ENCODE measurements around the gene HOXA1.

The HOXA1 gene

DNA sequence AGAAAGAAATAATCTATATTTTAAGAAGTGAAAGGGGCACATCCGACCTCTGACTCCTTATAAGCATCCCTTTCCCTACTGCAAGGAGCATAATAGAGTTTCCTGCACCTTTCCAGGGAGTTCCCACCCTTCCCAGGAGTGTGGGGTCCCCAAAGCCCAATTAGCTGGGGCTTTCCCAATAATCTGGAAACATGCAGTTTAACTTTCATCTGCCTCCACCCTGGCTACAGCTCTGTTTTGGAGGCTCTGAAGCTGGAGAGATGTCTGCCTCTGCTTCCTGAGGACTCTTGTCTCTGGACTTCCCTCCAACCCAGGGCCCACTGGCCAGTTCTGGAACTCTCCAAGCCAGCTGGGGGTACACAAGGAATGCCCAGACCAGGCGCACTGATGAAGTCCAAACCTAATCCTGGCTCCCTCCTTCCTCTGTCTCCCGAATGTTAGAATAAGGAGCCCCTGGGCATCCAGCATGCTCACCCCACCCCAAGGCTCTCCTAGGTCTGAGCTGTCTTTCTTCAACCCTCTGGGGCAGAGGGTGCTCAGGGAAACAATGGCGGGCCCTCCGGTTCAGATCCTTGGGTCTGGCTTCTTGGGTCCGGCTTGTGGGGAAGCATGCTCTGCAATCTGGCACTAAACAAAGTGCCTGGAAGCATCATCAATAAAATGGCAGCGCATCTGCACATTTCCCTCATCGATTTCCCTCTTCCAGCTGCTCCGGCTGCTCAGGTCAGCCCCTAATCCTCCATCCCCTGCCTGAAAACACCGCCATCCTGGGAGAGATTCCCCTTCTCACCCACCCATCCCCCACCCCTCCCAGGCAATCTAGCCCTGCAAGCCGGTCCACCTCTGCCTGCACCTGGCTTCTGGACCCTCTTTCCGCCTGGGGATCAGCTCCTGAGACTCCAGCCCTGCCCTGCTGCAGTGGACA lies 21.4 kb upstream of the HOXA1 start:
- DNase-seq (ENCODE audit: low read depth in 2 of 3, low spot score in 2 of 3): no peak

- DNase-seq (ENCODE audit: low read depth in 2 of 3, low spot score in 2 of 3): no peak
These were observed 20.5 kb upstream of the HOXA1 start for GRCh38 chr7:27116031-27116961.

- no peak for DNase-seq (ENCODE audit: low read depth in 2 of 3, low spot score in 2 of 3)
These were observed 19.6 kb upstream of the HOXA1 start for GRCh38 chr7:27115221-27116026.

DNA sequence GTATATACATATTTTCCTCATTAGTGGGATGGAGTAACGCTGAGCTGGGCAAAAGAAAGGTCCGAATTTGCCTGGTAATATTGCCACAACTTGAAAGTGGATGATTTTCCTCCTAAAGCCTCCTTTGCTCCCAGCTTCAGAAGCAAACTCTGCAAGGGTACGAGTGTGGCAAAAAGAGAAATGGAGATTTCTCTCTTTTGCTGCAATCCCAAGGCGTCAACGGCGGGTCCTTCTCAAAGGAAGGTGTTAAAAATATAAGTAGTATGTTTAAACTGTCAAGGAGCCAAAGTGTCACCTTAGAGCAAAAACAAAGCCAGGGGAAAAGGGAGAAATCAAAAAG lies 19.1 kb upstream of the HOXA1 start:
- no peak for DNase-seq (ENCODE audit: low read depth in 2 of 3, low spot score in 2 of 3)

GRCh38 chr7:27113991-27114769 lies 18.4 kb upstream of the HOXA1 start:
- no peak for DNase-seq (ENCODE audit: low read depth in 2 of 3, low spot score in 2 of 3)

DNA sequence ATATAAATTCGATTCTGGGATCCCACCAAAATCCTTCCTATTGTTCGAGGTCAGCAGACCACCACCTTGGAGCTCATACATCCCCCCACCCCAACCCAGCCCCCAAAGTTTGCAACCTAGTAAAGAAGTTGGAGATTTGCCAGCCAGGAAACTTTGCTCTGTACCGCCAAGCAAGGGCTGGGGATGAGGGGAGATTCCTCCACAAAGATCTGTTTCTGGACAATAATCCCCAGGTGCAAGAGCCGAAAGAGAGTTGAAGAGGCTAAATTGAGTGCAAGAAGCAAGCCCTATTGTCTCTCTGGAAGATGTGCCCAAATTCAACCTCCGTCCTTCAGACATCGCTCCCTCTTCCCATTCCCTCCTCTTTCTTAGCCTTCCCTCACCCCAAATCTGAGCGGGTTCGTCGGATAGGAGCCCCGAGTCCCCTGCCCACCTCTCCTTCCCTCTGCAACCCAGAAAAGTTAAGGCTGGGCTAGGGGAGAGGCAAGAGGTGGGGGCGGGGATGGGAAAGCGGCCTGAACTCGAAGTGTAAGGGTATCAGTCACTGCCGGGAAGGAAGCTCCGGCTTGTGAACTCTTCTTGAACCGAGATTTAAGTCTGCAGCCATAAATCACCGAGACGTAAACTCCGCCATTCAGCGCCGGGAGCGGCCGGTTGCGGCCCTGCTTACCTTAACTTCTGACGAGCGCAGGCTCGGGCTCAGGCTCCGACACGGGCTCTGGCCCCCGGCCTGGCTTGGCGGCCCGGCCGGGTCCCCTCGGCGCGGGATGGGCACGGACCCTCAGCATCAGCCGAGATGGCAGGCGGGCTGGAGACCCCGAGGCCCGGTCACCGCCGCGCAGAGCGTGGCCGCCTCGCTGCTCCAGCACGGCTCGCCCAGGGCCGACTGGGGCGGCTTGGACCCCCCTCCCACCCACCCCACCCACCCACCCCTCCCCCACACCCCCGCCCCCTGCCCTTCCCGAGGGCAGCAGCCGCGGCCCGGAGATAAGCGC lies 17.5 kb upstream of the HOXA1 start:
- DNase-seq (ENCODE audit: low read depth in 2 of 3, low spot score in 2 of 3): no peak

DNA sequence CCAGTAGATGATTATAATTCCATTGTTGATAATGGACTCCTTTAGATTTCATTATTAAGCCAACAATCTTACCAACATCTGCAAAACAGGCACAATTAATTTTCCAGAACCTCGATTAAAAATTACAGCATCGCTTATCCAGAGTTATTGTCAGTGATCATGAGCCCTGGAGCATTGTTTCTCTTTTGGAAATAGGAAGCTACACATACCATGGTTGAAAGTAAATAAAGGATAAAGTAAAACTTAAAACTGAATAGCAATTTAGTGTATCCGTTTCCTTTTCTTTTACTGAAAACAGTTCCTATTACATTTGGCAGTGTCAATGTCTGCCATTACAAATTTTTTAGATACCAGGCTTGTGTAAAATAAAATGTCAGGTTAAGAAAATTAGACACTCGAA lies 16.6 kb upstream of the HOXA1 start:
- DNase-seq (ENCODE audit: low read depth in 2 of 3, low spot score in 2 of 3): no peak

GRCh38 chr7:27111751-27112277 lies 16.0 kb upstream of the HOXA1 start:
- no peak for DNase-seq (ENCODE audit: low read depth in 2 of 3, low spot score in 2 of 3)

DNA sequence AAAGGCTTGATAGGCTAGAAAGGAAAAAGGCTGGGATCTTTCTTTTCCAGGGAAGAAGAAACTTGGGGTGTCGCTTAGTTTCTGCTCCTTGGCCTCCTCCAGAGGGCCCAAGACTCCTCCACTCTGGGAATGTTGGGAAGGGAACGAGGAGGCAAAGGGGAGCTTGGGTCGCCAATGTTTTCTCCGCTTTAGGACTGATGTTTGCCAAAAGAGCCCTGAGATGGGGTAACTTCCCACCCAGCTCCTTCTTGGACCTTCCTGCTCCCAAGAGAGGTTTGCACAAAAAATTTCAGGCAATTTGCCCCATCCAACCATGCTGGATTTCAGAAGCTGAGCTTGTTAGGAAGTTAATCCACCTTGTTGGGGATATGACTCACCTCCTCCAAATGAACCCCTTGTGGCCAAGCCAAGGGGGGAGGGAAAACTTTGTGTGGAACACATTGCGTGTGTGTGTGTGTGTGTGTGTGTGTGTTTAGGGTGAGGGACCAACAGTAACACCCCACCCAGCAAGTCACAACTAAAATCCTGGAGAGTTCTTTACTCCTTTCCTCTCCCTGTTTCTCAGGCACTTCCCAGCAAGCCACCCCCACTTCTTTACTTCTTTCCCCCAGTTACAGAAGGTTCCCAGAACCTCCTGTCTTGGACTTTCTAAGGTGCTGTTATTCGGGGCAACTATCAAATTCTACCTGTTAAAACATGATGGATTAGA lies 15.4 kb upstream of the HOXA1 start:
- DNase-seq (ENCODE audit: low read depth in 2 of 3, low spot score in 2 of 3): no peak

DNA sequence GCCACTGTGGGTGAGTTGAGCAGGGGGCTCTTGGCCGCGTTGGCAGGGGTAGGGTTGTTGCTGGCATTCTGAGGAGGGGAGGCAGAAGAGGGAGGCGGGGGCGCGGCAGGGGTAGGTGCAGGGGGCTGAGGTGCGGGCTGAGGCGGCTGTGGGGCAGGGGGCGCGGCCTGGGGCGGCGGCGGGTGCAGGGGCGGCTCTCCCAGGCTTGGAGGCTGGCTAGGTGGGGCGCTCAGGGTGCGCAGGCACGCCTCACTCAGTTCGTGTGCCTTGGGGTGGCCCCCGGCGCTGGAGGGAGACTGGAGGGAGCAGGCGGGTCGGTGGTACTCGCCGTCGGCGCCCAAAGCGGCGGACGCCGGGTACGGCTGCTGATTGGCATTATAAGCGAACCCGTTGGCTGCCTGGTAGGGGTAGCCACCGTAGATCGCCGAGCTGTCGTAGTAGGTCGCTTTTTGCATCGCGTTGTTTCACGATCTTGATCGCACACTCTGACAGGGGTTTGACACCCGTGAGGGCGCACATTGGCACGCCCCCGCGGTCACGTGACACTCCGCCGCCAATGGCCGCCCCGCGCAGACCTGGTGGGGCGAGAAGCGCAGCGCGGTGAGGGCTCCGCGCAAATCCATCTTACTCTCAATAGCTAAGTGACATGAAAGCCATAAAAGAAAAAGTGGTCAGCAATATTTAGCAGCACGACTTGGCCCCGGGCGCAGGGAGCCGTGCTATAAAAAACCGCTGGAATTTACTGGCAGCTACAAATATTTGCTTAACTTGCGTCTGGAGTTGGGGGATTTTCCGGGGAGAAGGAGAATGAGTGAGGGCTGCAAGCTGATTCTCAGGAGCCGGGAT lies 14.6 kb upstream of the HOXA1 start:
- no peak for DNase-seq (ENCODE audit: low read depth in 2 of 3, low spot score in 2 of 3)

DNA sequence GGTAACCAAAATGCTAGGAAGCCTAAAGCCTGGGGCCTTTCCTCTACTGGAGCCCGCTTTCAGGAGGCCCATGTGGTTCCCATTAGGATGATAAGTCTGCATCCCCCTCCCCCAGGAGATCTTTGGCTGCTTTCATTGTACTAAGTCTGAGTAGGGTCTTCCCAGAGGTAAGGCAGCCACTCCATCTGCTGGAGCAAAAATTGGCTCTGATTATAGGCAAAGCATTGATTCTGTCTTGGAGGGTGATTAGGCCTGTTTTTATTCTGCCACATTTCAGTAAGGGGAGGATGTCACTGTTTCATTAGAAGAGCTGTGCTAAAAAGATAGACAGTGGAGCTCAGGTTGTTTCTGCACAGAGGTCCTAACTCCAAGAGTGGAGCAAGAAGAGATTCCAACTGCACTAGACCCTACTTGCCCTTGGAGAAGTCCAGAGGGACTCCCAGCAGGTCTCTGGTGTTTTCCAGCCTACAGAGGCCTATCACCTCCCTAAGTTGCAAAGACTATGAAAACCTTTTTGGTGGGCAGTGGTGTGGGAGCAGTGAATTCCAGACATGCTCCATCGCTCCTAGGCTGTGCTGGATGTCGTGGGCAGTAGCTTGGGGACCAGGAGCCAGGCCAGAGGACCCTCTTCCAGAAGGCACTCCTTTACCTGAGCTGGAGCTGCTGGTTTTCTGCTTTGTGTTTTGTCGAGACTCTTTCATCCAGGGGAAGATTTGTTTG lies 13.8 kb upstream of the HOXA1 start:
- DNase-seq (ENCODE audit: low read depth in 2 of 3, low spot score in 2 of 3): no peak

DNA sequence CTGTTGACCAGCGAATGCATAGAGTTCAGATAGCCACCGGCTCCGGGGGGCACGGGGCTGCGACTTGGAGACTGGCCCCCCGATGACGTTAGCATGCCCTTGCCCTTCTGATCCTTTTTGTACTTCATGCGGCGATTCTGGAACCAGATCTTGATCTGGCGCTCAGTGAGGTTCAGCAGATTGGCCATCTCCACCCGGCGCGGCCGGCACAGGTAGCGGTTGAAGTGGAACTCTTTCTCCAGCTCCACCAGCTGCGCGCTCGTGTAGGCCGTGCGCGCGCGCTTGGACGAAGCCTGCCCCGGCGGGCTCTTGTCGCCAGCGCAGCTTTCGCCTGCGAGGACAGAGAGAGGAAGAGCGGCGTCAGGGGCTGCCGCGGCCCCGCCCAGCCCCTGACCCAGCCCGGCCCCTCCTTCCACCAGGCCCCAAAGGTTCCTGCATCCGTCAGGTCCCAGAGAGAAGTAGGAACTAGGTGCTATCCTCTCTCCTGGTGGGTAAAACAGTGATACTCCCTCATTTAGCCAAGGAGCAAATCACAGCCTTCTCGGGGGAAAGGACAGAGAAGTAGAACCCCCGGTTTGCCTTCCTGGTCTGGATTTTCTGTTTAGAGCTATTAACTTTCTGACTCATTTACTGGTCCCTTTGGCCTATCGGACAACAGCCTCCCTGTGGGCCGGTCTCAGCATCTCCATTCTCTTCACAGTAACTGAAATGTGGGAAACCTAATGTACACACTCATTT lies 12.8 kb upstream of the HOXA1 start:
- no peak for DNase-seq (ENCODE audit: low read depth in 2 of 3, low spot score in 2 of 3)

GRCh38 chr7:27107391-27108381 lies 11.9 kb upstream of the HOXA1 start:
- no peak for DNase-seq (ENCODE audit: low read depth in 2 of 3, low spot score in 2 of 3)

- DNase-seq (ENCODE audit: low read depth in 2 of 3, low spot score in 2 of 3): no peak
These were observed 11.1 kb upstream of the HOXA1 start for GRCh38 chr7:27106901-27107240.
